GM12878 (cell line): ENCODE data around the gene CWC25. TPM values are rescaled to one million over a fixed set of nuclear protein-coding genes. Genes with fewer than 3 reads are reported as not detected.

Experiments
- ATF2 ChIP-seq: IDR thresholded peaks from 2 replicates; pipeline ENCODE4 v1.6.1; 2012; ENCODE audit warnings: low read length, inconsistent platforms
- ATF3 ChIP-seq: IDR thresholded peaks from 2 replicates; pipeline ENCODE4 v1.6.1; 2011; ENCODE audit warnings: low read depth, mild to moderate bottlenecking, low read length, moderate library complexity, borderline replicate concordance; ENCODE audit errors: extremely low read depth
- BCLAF1 ChIP-seq: fragments of 450-650 bp; IDR thresholded peaks from 2 replicates; pipeline ENCODE4 v1.6.1; 2017; ENCODE audit warnings: antibody characterized with exemption, mild to moderate bottlenecking, moderate library complexity
- CHD2 ChIP-seq: IDR thresholded peaks from 2 replicates; pipeline ENCODE4 v1.6.1; 2011; ENCODE audit warnings: low read depth, low read length, improper control_type of control experiment, borderline replicate concordance
- EGR1 ChIP-seq, 2 experiments: IDR thresholded peaks; 1 replicate in 1 of 2; 2 replicates in 1 of 2; pipeline ENCODE4 v1.6.1; 2011 to 2012; ENCODE audit warnings: low read depth in 2 of 2, low read length in 2 of 2, borderline replicate concordance in 1 of 2, mild to moderate bottlenecking in 1 of 2, moderate library complexity in 1 of 2
- IKZF1 ChIP-seq: fragments of 450-650 bp; conservative IDR thresholded peaks from 2 replicates; pipeline ENCODE4 v1.6.1; 2017; ENCODE audit warnings: antibody characterized with exemption, mild to moderate bottlenecking
- NFIC ChIP-seq: IDR thresholded peaks from 2 replicates; pipeline ENCODE4 v1.6.1; 2012; ENCODE audit warnings: low read depth, mild to moderate bottlenecking, inconsistent platforms, low read length, moderate library complexity
- NFXL1 ChIP-seq: fragments of 450-650 bp; IDR thresholded peaks from 2 replicates; pipeline ENCODE4 v1.6.1; 2017; ENCODE audit warnings: antibody characterized with exemption, mild to moderate bottlenecking, borderline replicate concordance
- PAX8 ChIP-seq: fragments of 450-650 bp; IDR thresholded peaks from 2 replicates; pipeline ENCODE4 v1.6.1; 2017; ENCODE audit warnings: mild to moderate bottlenecking, moderate library complexity
- RAD51 ChIP-seq: fragments of 450-650 bp; IDR thresholded peaks from 2 replicates; pipeline ENCODE4 v1.6.1; 2016; ENCODE audit warnings: moderate library complexity, mild to moderate bottlenecking, inconsistent platforms
- RELA ChIP-seq: fragments of 450-650 bp; IDR thresholded peaks from 2 replicates; pipeline ENCODE4 v1.8.0; 2014; ENCODE audit warnings: borderline replicate concordance; ENCODE audit not compliant: partially characterized antibody
- REST ChIP-seq: IDR thresholded peaks from 2 replicates; pipeline ENCODE4 v1.6.1; 2012; ENCODE audit warnings: mild to moderate bottlenecking, low read depth, low read length
- RFX5 ChIP-seq: IDR thresholded peaks from 2 replicates; pipeline ENCODE4 v1.6.1; 2011; ENCODE audit warnings: low read depth, low read length, improper control_type of control experiment
- SIX5 ChIP-seq: IDR thresholded peaks from 2 replicates; pipeline ENCODE4 v1.6.1; 2011; ENCODE audit warnings: mild to moderate bottlenecking, low read depth, low read length, moderate library complexity; ENCODE audit not compliant: severe bottlenecking
- SMAD1 ChIP-seq: fragments of 450-650 bp; IDR thresholded peaks from 2 replicates; pipeline ENCODE4 v1.6.1; 2018; ENCODE audit warnings: mild to moderate bottlenecking, low read depth; ENCODE audit not compliant: partially characterized antibody
- SMARCA5 ChIP-seq: fragments of 450-650 bp; IDR thresholded peaks from 2 replicates; pipeline ENCODE4 v1.6.1; 2017; ENCODE audit warnings: mild to moderate bottlenecking
- STAT1 ChIP-seq: fragments of 450-650 bp; conservative IDR thresholded peaks from 2 replicates; pipeline ENCODE4 v1.6.1; 2014; ENCODE audit warnings: antibody characterized with exemption, mild to moderate bottlenecking
- TAF1 ChIP-seq: IDR thresholded peaks from 2 replicates; pipeline ENCODE4 v1.6.1; 2011; ENCODE audit warnings: mild to moderate bottlenecking, low read depth, low read length, borderline replicate concordance
- TCF3 ChIP-seq: IDR thresholded peaks from 2 replicates; pipeline ENCODE4 v1.6.1; 2012; ENCODE audit warnings: low read depth, mild to moderate bottlenecking, low read length, borderline replicate concordance; ENCODE audit not compliant: insufficient read depth
- ZBED1 ChIP-seq: IDR thresholded peaks from 2 replicates; pipeline ENCODE4 v1.6.1; 2016; ENCODE audit warnings: borderline replicate concordance
- ZNF274 ChIP-seq: IDR thresholded peaks from one replicate; pipeline ENCODE4 v1.8.0; 2011; ENCODE audit not compliant: insufficient read length, insufficient read depth
- ZZZ3 ChIP-seq: IDR thresholded peaks from 2 replicates; pipeline ENCODE4 v1.6.1; 2011; ENCODE audit warnings: low read depth; ENCODE audit not compliant: control insufficient read depth, insufficient read length
- polyA plus RNA-seq, 11 experiments: library from polyadenylated mRNA; depleted of rRNA in 4 of 11; unstranded in 6 of 11; stranded (reverse) in 5 of 11; fragments of >200 nt; fragmentation: Nextera tagmentation in 4 of 11; fragmentation: Illumina TruSeq in 1 of 11; extraction: Ambion mirVana in 4 of 11; extraction: Trizol in 1 of 11; gene quantifications; 1 replicate in 1 of 11; 2 replicates in 10 of 11; pipeline versions ENCODE4 v1.2.1 to v1.2.3, GENCODE V29; 2011 to 2016; ENCODE audit warnings: inconsistent platforms in 2 of 11, missing spikeins in 2 of 11, low read depth in 1 of 11
- total RNA-seq, 4 experiments: library from RNA; depleted of rRNA in 3 of 4; stranded (reverse); fragments of >200 nt in 3 of 4; fragmentation: Illumina TruSeq in 1 of 4; extraction: Trizol in 1 of 4; gene quantifications; 2 replicates each; pipeline versions ENCODE4 v1.2.1 to v1.2.3, GENCODE V29; 2013 to 2021

CWC25 gene
- total and polyA plus RNA-seq, 10 of the 15 experiments (the other 5 are each of a cell fraction or from before 2014, with no cell fraction given): 14.7 to 29.7 (median 22.9) TPM

- no peak for TF ChIP-seq REST
- no peak for TF ChIP-seq ZNF274
- peak; percentile 87 for TF ChIP-seq IKZF1
- peak; percentile 95 for TF ChIP-seq CHD2
- peak; percentile 31; the same call in 1 of the 2 replicates for TF ChIP-seq ZBED1
- peak; percentile 43; the same call in 1 of the 2 replicates for TF ChIP-seq TCF3
- TF ChIP-seq PAX8: no peak
- TF ChIP-seq SMAD1: no peak
- TF ChIP-seq RELA: no peak
- no peak for TF ChIP-seq ATF3
- peak; percentile 38; the same call in 1 of the 2 replicates for TF ChIP-seq SMARCA5
- peak; percentile 39 for TF ChIP-seq SIX5
- peak in 1 of 2 experiments; percentile 81; a peak in 2 of 3 replicates for TF ChIP-seq EGR1 (IDR thresholded peaks at IDR 0.05; ENCODE audit: borderline replicate concordance in 1 of 2, low read depth in 2 of 2, low read length in 2 of 2)
- no peak for TF ChIP-seq ZZZ3
- TF ChIP-seq RAD51: peak; percentile 93
- TF ChIP-seq NFXL1: no peak
- TF ChIP-seq RFX5: 0 out of 2 replicates have a peak, but pooled peaks have one; percentile 35
- TF ChIP-seq NFIC: no peak
- TF ChIP-seq BCLAF1: no peak
- no peak for TF ChIP-seq ATF2
- TF ChIP-seq TAF1: peak; percentile 67; the same call in 1 of the 2 replicates
- 0 out of 2 replicates have a peak, but pooled peaks have one; percentile 31 for TF ChIP-seq STAT1
Observed at GRCh38 chr17:38752308-38753070, 72.6 kb downstream of the CWC25 start, which contains the start of gene PSMB3 (continued).
